ENCODE measurements around the gene MYO5A. TPM values are rescaled to one million over a fixed set of nuclear protein-coding genes. Genes with fewer than 3 reads are reported as not detected.
A peak's percentile ranks its signal among the peaks of the same experiment; 100 is the strongest.

MYO5A gene
- total RNA-seq, 2 donors from 2014 or later: 2.6 to 6.0 TPM

GRCh38 chr15:52336529-52336928 is 192.2 kb downstream of the MYO5A start:
- TF ChIP-seq CTCF (IDR thresholded peaks at IDR 0.05): no peak
- no peak overlapping the region for H3K27ac ChIP-seq
- DNase-seq: peak; percentile 42

DNA sequence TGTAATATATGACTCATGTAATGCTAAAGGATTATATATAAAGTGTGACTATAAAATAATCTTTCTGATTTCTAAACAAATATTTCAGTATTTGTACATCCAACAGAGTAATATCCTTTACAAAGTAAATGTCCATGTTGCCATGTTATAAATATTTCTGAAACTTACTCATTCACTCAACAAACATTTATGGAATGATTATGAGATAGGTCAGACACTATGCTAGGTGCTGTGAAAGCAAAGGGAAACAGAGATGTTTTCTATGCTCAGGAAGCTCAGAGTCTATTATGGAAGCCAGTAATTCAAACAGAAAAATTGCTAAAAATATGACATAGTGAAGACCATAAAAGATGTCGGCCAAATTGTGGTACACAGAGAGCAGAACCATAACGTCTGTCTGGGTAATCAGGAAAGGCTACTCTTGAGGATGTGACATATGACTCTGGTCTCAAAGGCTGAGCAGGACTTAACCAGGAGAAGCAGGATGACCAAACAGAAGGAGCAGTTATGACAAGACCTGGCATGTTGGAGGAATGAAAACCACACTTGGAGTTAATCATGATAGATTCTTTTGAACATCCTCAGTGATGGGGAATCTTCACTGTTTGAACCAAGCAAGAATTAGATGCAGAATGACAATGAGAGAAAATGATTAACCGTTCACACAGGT is 194.1 kb downstream of the MYO5A start:
- intact Hi-C loops (cut with DNase I): no loop called here
- Histone ChIP-seq H3K36me3 (no peaks in the 10 kb centered on the region), H3K4me1 (no peaks in the 10 kb centered on the region), H3K4me3 (no peak overlapping the region), H3K9me3 (no peaks in the 10 kb centered on the region), H3K27ac (no peak overlapping the region), H3K9ac (ENCODE audit: low read depth in 2 of 2, low read length in 2 of 2) (no peak overlapping the region), H3K27me3 (no peaks in the 10 kb centered on the region)
- no peak for DNase-seq
- no peak for TF ChIP-seq CTCF (IDR thresholded peaks at IDR 0.05)

More at GRCh38 chr15:52336529-52336928, 192.2 kb downstream of the MYO5A start:
- Histone ChIP-seq H3K27me3 (no peaks in the 10 kb centered on the region), H3K4me1 (no peaks in the 10 kb centered on the region), H3K9me3 (no peaks in the 10 kb centered on the region), H3K9ac (ENCODE audit: low read depth in 2 of 2, low read length in 2 of 2) (no peak overlapping the region), H3K36me3 (no peaks in the 10 kb centered on the region), H3K4me3 (no peak overlapping the region)
- intact Hi-C loops (cut with DNase I): no loop called here

GRCh38 chr15:52331490-52332240 is 197.0 kb downstream of the MYO5A start:
- Histone ChIP-seq H3K36me3 (no peaks in the 10 kb centered on the region), H3K27ac (no peak overlapping the region), H3K27me3 (no peaks in the 10 kb centered on the region), H3K9me3 (no peaks in the 10 kb centered on the region), H3K4me3 (no peak overlapping the region), H3K9ac (ENCODE audit: low read depth in 2 of 2, low read length in 2 of 2) (no peak overlapping the region), H3K4me1 (no peaks in the 10 kb centered on the region)
- TF ChIP-seq CTCF (IDR thresholded peaks at IDR 0.05): peak; percentile 27
- DNase-seq: no peak
- intact Hi-C loops (cut with DNase I): no loop called here

DNA sequence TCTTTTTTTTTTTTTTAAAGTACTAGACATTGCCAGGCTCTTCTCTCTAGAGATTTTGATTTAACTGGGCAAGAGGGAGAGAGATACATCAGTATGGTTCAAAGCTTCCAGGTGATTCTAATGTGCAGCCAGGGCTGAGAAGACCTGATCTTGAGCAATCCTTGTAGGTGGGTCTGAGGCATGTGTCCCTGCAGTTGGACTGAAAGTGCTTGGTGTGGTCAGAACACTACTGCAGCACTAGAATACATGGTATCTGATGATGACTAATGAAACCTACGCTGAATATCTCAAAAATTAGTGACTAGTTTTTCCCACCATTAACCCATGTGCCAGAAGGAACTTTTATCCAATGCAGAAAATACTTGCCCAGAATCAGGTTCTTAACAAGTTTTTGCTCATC is 198.7 kb downstream of the MYO5A start:
- TF ChIP-seq CTCF (IDR thresholded peaks at IDR 0.05): no peak
- no peaks in the 10 kb centered on the region for H3K27me3 ChIP-seq
- intact Hi-C loops (cut with DNase I): loop anchor here (5.0 kb wide), 1 partner anchor 407 kb away; no protein-coding TSS in a partner anchor
- H3K9me3 ChIP-seq: no peaks in the 10 kb centered on the region
- H3K36me3 ChIP-seq: no peaks in the 10 kb centered on the region
- no peak overlapping the region for H3K9ac ChIP-seq (ENCODE audit: low read depth in 2 of 2, low read length in 2 of 2)
- H3K27ac ChIP-seq: no peak overlapping the region
- H3K4me1 ChIP-seq: no peaks in the 10 kb centered on the region
- DNase-seq: no peak
- H3K4me3 ChIP-seq: no peak overlapping the region

DNA sequence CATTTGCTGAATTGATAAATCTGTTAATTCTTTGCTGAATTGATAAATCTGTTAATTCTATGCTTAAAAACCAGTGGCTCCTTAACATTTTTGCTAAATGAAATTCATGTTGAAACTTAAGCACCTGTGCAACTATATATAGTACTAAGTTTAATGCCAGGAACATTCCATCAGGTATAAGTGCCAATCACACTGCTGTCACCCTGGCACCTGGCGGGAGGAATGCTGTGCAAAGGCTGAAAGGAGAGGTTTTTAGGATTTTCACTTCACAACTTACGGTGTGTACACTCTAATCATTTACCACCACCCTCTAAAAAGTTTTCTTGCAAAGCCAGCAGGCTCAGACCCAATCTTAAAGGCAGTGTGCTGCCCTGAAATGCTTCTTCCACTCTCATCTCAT is 199.5 kb downstream of the MYO5A start:
- no peak overlapping the region for H3K9ac ChIP-seq (ENCODE audit: low read depth in 2 of 2, low read length in 2 of 2)
- H3K36me3 ChIP-seq: no peaks in the 10 kb centered on the region
- no peaks in the 10 kb centered on the region for H3K27me3 ChIP-seq
- no peaks in the 10 kb centered on the region for H3K9me3 ChIP-seq
- intact Hi-C loops (cut with DNase I): loop anchor here (5.0 kb wide), 1 partner anchor 408 kb away; no protein-coding TSS in a partner anchor
- H3K4me1 ChIP-seq: no peaks in the 10 kb centered on the region
- DNase-seq: no peak
- H3K27ac ChIP-seq: no peak overlapping the region
- no peak for TF ChIP-seq CTCF (IDR thresholded peaks at IDR 0.05)
- H3K4me3 ChIP-seq: no peak overlapping the region
